RCC 7860 (cell line): ENCODE data around the gene SLC25A39.

Source experiments
- DNase-seq: peaks from one replicate; pipeline ENCODE4 v3.0.0-alpha.2; 2015; ENCODE audit warnings: low spot score
- FAIRE-seq: peaks from 2 replicates; lab custom pipeline; 2012; peaks lifted over from hg19 to GRCh38; lab: Jason Lieb, UNC

Gene SLC25A39

GRCh38 chr17:44280392-44280937 is 44.2 kb downstream of the SLC25A39 start:
- FAIRE-seq = no peak
- no peak for DNase-seq

GRCh38 chr17:44279666-44280391 is 44.8 kb downstream of the SLC25A39 start:
- DNase-seq = peak; percentile 89
- peak; percentile 83 for FAIRE-seq

- no peak for DNase-seq
- no peak for FAIRE-seq
Observed at GRCh38 chr17:44279346-44279665, 45.3 kb downstream of the SLC25A39 start.

GRCh38 chr17:44277976-44278375 is 46.6 kb downstream of the SLC25A39 start:
- FAIRE-seq = no peak
- peak; percentile 13 for DNase-seq

GRCh38 chr17:44273607-44274006 is 51.0 kb downstream of the SLC25A39 start:
- FAIRE-seq = no peak
- no peak for DNase-seq

- FAIRE-seq = no peak
- DNase-seq = no peak
Observed at GRCh38 chr17:44272954-44273353, 51.7 kb downstream of the SLC25A39 start.

- DNase-seq (no peak), FAIRE-seq (no peak)
Observed at GRCh38 chr17:44272321-44272951, 52.2 kb downstream of the SLC25A39 start.
